Neuronal stem cell (in vitro differentiated cells): ENCODE results near the gene LRRC4.

ENCODE experiments used
- DNase-seq: peaks from one replicate; pipeline ENCODE4 v3.0.0-alpha.2; 2013; ENCODE audit warnings: low spot score
- H2AFZ ChIP-seq: one replicate; pipeline ENCODE4 v1.6.1; 2013; ENCODE audit warnings: mild to moderate bottlenecking, low read length, inconsistent platforms
- H2AK5ac ChIP-seq: 2 replicates; pipeline ENCODE4 v1.6.1; 2013; ENCODE audit warnings: low read depth, mild to moderate bottlenecking, inconsistent platforms, low read length, moderate library complexity, mixed read lengths
- H2BK120ac ChIP-seq: 2 replicates; pipeline ENCODE4 v1.6.1; 2013; ENCODE audit warnings: low read depth, mild to moderate bottlenecking, inconsistent platforms, low read length, moderate library complexity, mixed read lengths
- H2BK12ac ChIP-seq: one replicate; pipeline ENCODE4 v1.6.1; 2013; ENCODE audit warnings: low read length, inconsistent platforms
- H2BK15ac ChIP-seq: 2 replicates; pipeline ENCODE4 v1.6.1; 2013; ENCODE audit warnings: mild to moderate bottlenecking, low read length, inconsistent platforms, mixed read lengths
- H2BK5ac ChIP-seq: one replicate; pipeline ENCODE4 v1.6.1; 2013; ENCODE audit warnings: inconsistent platforms, mild to moderate bottlenecking, low read length, moderate library complexity
- H3K14ac ChIP-seq: one replicate; pipeline ENCODE4 v1.6.1; 2013; ENCODE audit warnings: low read length, inconsistent platforms
- H3K18ac ChIP-seq: 2 replicates; pipeline ENCODE4 v1.6.1; 2013; ENCODE audit warnings: low read length, inconsistent platforms
- H3K23ac ChIP-seq: 2 replicates; pipeline ENCODE4 v1.6.1; 2013; ENCODE audit warnings: low read depth, mild to moderate bottlenecking, mixed read lengths, low read length, inconsistent platforms; ENCODE audit not compliant: poor library complexity
- H3K27ac ChIP-seq: replicated peaks from 3 replicates; pipeline ENCODE4 v1.5.1; 2013; ENCODE audit warnings: low read length, inconsistent platforms
- H3K27me3 ChIP-seq, 3 experiments: 2 replicates each; pipeline ENCODE4 v1.6.1; 2013; ENCODE audit warnings: low read length in 3 of 3, mild to moderate bottlenecking in 2 of 3, inconsistent platforms in 1 of 3, low read depth in 1 of 3, mixed read lengths in 1 of 3, moderate library complexity in 1 of 3; ENCODE audit not compliant: control insufficient read depth in 3 of 3, insufficient read depth in 3 of 3
- H3K36me3 ChIP-seq, 2 donors: replicated peaks in 1 of 2; 2 replicates each; pipeline ENCODE4 v1.6.1; 2013; ENCODE audit warnings: low read length in 2 of 2; ENCODE audit not compliant: control insufficient read depth in 2 of 2, insufficient read depth in 2 of 2
- H3K4ac ChIP-seq: 2 replicates; pipeline ENCODE4 v1.6.1; 2013; ENCODE audit warnings: inconsistent platforms, mild to moderate bottlenecking, low read length, moderate library complexity
- H3K4me1 ChIP-seq, 2 donors: 1 replicate in 1 of 2; 2 replicates in 1 of 2; pipeline ENCODE4 v1.6.1; 2013; ENCODE audit warnings: low read length in 2 of 2, low read depth in 1 of 2; ENCODE audit not compliant: control insufficient read depth in 2 of 2, insufficient read depth in 1 of 2
- H3K4me2 ChIP-seq: one replicate; pipeline ENCODE4 v1.6.1; 2013; ENCODE audit warnings: mild to moderate bottlenecking, low read length, inconsistent platforms; ENCODE audit not compliant: insufficient read depth, poor library complexity, severe bottlenecking
- H3K4me3 ChIP-seq, 2 donors: 2 replicates each; pipeline ENCODE4 v1.5.1; 2013; ENCODE audit warnings: low read length in 2 of 2, mild to moderate bottlenecking in 2 of 2, inconsistent platforms in 1 of 2, moderate library complexity in 1 of 2
- H3K79me1 ChIP-seq: one replicate; pipeline ENCODE4 v1.6.1; 2013; ENCODE audit warnings: low read depth, mild to moderate bottlenecking, inconsistent platforms, low read length, moderate library complexity
- H3K9ac ChIP-seq: one replicate; pipeline ENCODE4 v1.6.1; 2013; ENCODE audit warnings: mild to moderate bottlenecking, low read depth, low read length, inconsistent platforms; ENCODE audit not compliant: poor library complexity
- H3K9me3 ChIP-seq, 2 donors: replicated peaks in 1 of 2; 2 replicates each; pipeline versions ENCODE3 to v1.6.1; 2013; ENCODE audit warnings: low read length in 2 of 2, mild to moderate bottlenecking in 2 of 2, inconsistent platforms in 1 of 2, low read depth in 1 of 2, mixed read lengths in 1 of 2, moderate library complexity in 1 of 2; ENCODE audit not compliant: control insufficient read depth in 2 of 2, insufficient read depth in 1 of 2
- H4K8ac ChIP-seq: one replicate; pipeline ENCODE4 v1.6.1; 2013; ENCODE audit warnings: low read depth, mild to moderate bottlenecking, inconsistent platforms, low read length, moderate library complexity
- H4K91ac ChIP-seq: one replicate; pipeline ENCODE4 v1.6.1; 2013; ENCODE audit warnings: low read length, low read depth, mild to moderate bottlenecking, inconsistent platforms; ENCODE audit not compliant: poor library complexity
- WGBS, 2 donors: extraction: QIAGEN DNeasy Blood & Tissue Kit; methylation state at CpG; one replicate each; pipeline ENCODE4 v1.1.7; 2013; ENCODE audit warnings: missing lambda C conversion rate in 2 of 2, mixed read lengths in 1 of 2; ENCODE audit not compliant: insufficient read length in 2 of 2, insufficient replicate concordance in 1 of 2; ENCODE audit errors: extremely low coverage in 2 of 2; 5-methylcytosine and 5-hydroxymethylcytosine counted together

The LRRC4 gene

GRCh38 chr7:128007303-128007680, 23.9 kb downstream of the LRRC4 start:
- Histone ChIP-seq H3K14ac (no peak overlapping the region), H4K91ac (no peak overlapping the region), H2BK12ac (no peak overlapping the region), H3K18ac (no peak overlapping the region), H2BK15ac (no peak overlapping the region), H3K4me1 (peaks cover 23 to 30% of the 10 kb centered on the region in 2 donors), H3K4me2 (no peak overlapping the region), H3K27ac (no peak overlapping the region), H2AFZ (no peak overlapping the region), H2BK120ac (no peak overlapping the region), H3K9ac (no peak overlapping the region), H3K4ac (no peak overlapping the region), H3K27me3 (no peaks in the 10 kb centered on the region), H3K23ac (no peak overlapping the region), H2BK5ac (no peak overlapping the region), H3K4me3 (no peak overlapping the region), H2AK5ac (no peak overlapping the region), H3K36me3 (peaks cover 10 to 27% of the 10 kb centered on the region in 2 donors), H4K8ac (no peak overlapping the region), H3K9me3 (no peaks in the 10 kb centered on the region), H3K79me1 (peaks cover 4% of the 10 kb centered on the region)
- WGBS, 2 donors = no CpG with 5 or more reads among the region's 3 CpGs
- no peak for DNase-seq

- no peak overlapping the region for H2BK120ac ChIP-seq
- no peaks in the 10 kb centered on the region for H3K27me3 ChIP-seq
- no peak overlapping the region for H2AFZ ChIP-seq
- H3K14ac ChIP-seq = no peak overlapping the region
- no peaks in the 10 kb centered on the region for H3K9me3 ChIP-seq
- H3K4me1 ChIP-seq = peaks cover 23 to 26% of the 10 kb centered on the region in 2 donors
- H3K79me1 ChIP-seq = peaks cover 3% of the 10 kb centered on the region
- H2BK12ac ChIP-seq = no peak overlapping the region
- DNase-seq = no peak
- H3K9ac ChIP-seq = no peak overlapping the region
- H3K4me3 ChIP-seq = no peak overlapping the region
- H2BK5ac ChIP-seq = no peak overlapping the region
- H3K27ac ChIP-seq = no peak overlapping the region
- WGBS, 2 donors = no CpG with 5 or more reads among the region's 8 CpGs
- H3K18ac ChIP-seq = no peak overlapping the region
- no peak overlapping the region for H4K91ac ChIP-seq
- H3K4me2 ChIP-seq = no peak overlapping the region
- H4K8ac ChIP-seq = no peak overlapping the region
- H2AK5ac ChIP-seq = no peak overlapping the region
- H3K4ac ChIP-seq = no peak overlapping the region
- peaks cover 10 to 27% of the 10 kb centered on the region in 2 donors for H3K36me3 ChIP-seq
- no peak overlapping the region for H2BK15ac ChIP-seq
- H3K23ac ChIP-seq = no peak overlapping the region
Measured at GRCh38 chr7:128006550-128007302, 24.5 kb downstream of the LRRC4 start.

- no peak overlapping the region for H3K27ac ChIP-seq
- no CpG with 5 or more reads among the region's 3 CpGs for WGBS, 2 donors
Measured at GRCh38 chr7:128005759-128006159, 25.5 kb downstream of the LRRC4 start.

GRCh38 chr7:128005117-128005516, 26.1 kb downstream of the LRRC4 start:
- Histone ChIP-seq H4K91ac (no peak overlapping the region), H3K27ac (no peak overlapping the region), H2BK12ac (no peak overlapping the region), H3K79me1 (peaks cover 3% of the 10 kb centered on the region), H3K23ac (no peak overlapping the region), H3K18ac (no peak overlapping the region), H2BK5ac (no peak overlapping the region), H3K4me1 (peaks cover 12 to 15% of the 10 kb centered on the region in 2 donors), H4K8ac (no peak overlapping the region), H3K9ac (no peak overlapping the region), H2AFZ (no peak overlapping the region), H3K27me3 (no peaks in the 10 kb centered on the region), H3K4ac (no peak overlapping the region), H3K9me3 (no peaks in the 10 kb centered on the region), H3K36me3 (peaks cover 10 to 31% of the 10 kb centered on the region in 2 donors), H2BK15ac (no peak overlapping the region), H3K4me3 (no peak overlapping the region), H3K14ac (no peak overlapping the region), H3K4me2 (no peak overlapping the region), H2BK120ac (no peak overlapping the region), H2AK5ac (no peak overlapping the region)
- WGBS, 2 donors = no CpG with 5 or more reads among the region's 7 CpGs
- no peak for DNase-seq

More at GRCh38 chr7:128005759-128006159, 25.5 kb downstream of the LRRC4 start:
- Histone ChIP-seq H2BK15ac (no peak overlapping the region), H3K4me3 (no peak overlapping the region), H3K14ac (no peak overlapping the region), H3K4me1 (peaks cover 16 to 20% of the 10 kb centered on the region in 2 donors), H3K4ac (no peak overlapping the region), H3K18ac (no peak overlapping the region), H3K9me3 (no peaks in the 10 kb centered on the region), H2AK5ac (no peak overlapping the region), H2AFZ (no peak overlapping the region), H3K9ac (no peak overlapping the region), H2BK12ac (no peak overlapping the region), H3K4me2 (no peak overlapping the region), H3K23ac (no peak overlapping the region), H4K91ac (no peak overlapping the region), H3K79me1 (peaks cover 3% of the 10 kb centered on the region), H2BK120ac (no peak overlapping the region), H2BK5ac (no peak overlapping the region), H3K27me3 (no peaks in the 10 kb centered on the region), H3K36me3 (peaks cover 10 to 27% of the 10 kb centered on the region in 2 donors), H4K8ac (no peak overlapping the region)
- no peak for DNase-seq
